HepG2 (cell line): Measurements from ENCODE around the gene FAM169A. TPM values are rescaled to one million over a fixed set of nuclear protein-coding genes. Genes with fewer than 3 reads are reported as not detected.
A peak's percentile ranks its signal among the peaks of the same experiment; 100 is the strongest.

Source experiments
- ATAC-seq: fragments of 200-7000 bp; cut with Tn5 transposase; 3 replicates; pipeline ENCODE4 v1.9.1; 2020; ENCODE audit warnings: mild to moderate bottlenecking, moderate library complexity
- BruUV-seq: library from RNA; stranded (reverse); fragments of 400-500 nt; replicated peaks from 2 replicates; lab custom pipeline; 2021; lab: Mats Ljungman, UMichigan
- CTCF ChIA-PET: fragments of 300-600 bp; formaldehyde crosslinking; extraction: SDS; loops from one replicate; lab custom pipeline; 2021; ENCODE audit warnings: low total read pairs, inconsistent platforms, low intra/inter-chr PET ratio; lab: Yijun Ruan, JAX
- POLR2A ChIA-PET: fragments of 350-600 bp; sonication (Branson Sonifier 250); formaldehyde crosslinking; loops from one replicate; lab custom pipeline; 2020; ENCODE audit warnings: antibody characterized with exemption, inconsistent platforms; lab: Yijun Ruan, JAX
- DNase-seq: peaks from one replicate; pipeline ENCODE4 v3.0.0-alpha.2; 2015; ENCODE audit warnings: low spot score
- FAIRE-seq: peaks from 3 replicates; lab custom pipeline; 2011; peaks lifted over from hg19 to GRCh38; lab: Jason Lieb, UNC
- H2AFZ ChIP-seq: one replicate; pipeline ENCODE4 v1.6.1; 2011; ENCODE audit warnings: low read length, inconsistent platforms
- H3K27ac ChIP-seq: fragments of 300-600 bp; 3 replicates; pipeline ENCODE4 v1.8.0; 2011; ENCODE audit warnings: mixed run types, mild to moderate bottlenecking, mixed read lengths, low read length, inconsistent platforms; ENCODE audit not compliant: insufficient read depth; ENCODE audit errors: extremely low read length
- H3K27me3 ChIP-seq, 2 experiments: fragments of 200-600 bp in 1 of 2; 2 replicates in 1 of 2; 3 replicates in 1 of 2; pipeline versions ENCODE4 v1.6.0 to v1.8.0; 2011; ENCODE audit warnings: low read length in 2 of 2, mild to moderate bottlenecking in 2 of 2, moderate library complexity in 2 of 2, inconsistent platforms in 1 of 2; ENCODE audit not compliant: insufficient read depth in 2 of 2, control insufficient read depth in 1 of 2
- H3K36me3 ChIP-seq, 2 experiments: fragments of 200-600 bp in 1 of 2; replicated peaks in 1 of 2; 2 replicates in 1 of 2; 3 replicates in 1 of 2; pipeline versions ENCODE4 v1.5.1 to v1.8.0; 2011; ENCODE audit warnings: low read length in 2 of 2, inconsistent platforms in 1 of 2; ENCODE audit not compliant: insufficient read depth in 2 of 2, control insufficient read depth in 1 of 2
- H3K4me1 ChIP-seq: 2 replicates; pipeline ENCODE4 v1.5.1; 2012; ENCODE audit warnings: low read length, inconsistent platforms; ENCODE audit not compliant: insufficient read depth
- H3K4me2 ChIP-seq: 2 replicates; pipeline ENCODE4 v1.6.0; 2011; ENCODE audit warnings: low read depth, low read length, inconsistent platforms
- H3K4me3 ChIP-seq, 3 experiments: fragments of 200-600 bp in 1 of 3; sonication (generic), shearing (Covaris generic) in 1 of 3; replicated peaks in 1 of 3; 2 replicates each; pipeline ENCODE4 v1.5.1; 2011 to 2016; ENCODE audit warnings: low read length in 3 of 3, inconsistent platforms in 2 of 3, low read depth in 2 of 3, mild to moderate bottlenecking in 2 of 3, control low read depth in 1 of 3, mixed read lengths in 1 of 3; ENCODE audit not compliant: insufficient read depth in 1 of 3
- H3K79me2 ChIP-seq: one replicate; pipeline ENCODE4 v1.6.1; 2011; ENCODE audit warnings: low read length, inconsistent platforms; ENCODE audit not compliant: insufficient read depth
- H3K9ac ChIP-seq: 2 replicates; pipeline ENCODE4 v1.6.0; 2011; ENCODE audit warnings: mild to moderate bottlenecking, low read depth, low read length, inconsistent platforms; ENCODE audit not compliant: insufficient read depth
- H3K9me3 ChIP-seq: 2 replicates; pipeline ENCODE4 v1.5.1; 2012; ENCODE audit warnings: mild to moderate bottlenecking, low read length
- H4K20me1 ChIP-seq: 2 replicates; pipeline ENCODE4 v1.6.0; 2011; ENCODE audit warnings: inconsistent platforms, mild to moderate bottlenecking, low read length, moderate library complexity; ENCODE audit not compliant: insufficient read depth
- ARID3A ChIP-seq: IDR thresholded peaks from 2 replicates; pipeline ENCODE4 v1.6.1; 2012; ENCODE audit warnings: low read depth, low read length, improper control_type of control experiment
- MIXL1 ChIP-seq: IDR thresholded peaks from 2 replicates; pipeline ENCODE4 v1.6.1; 2016
- PPARG ChIP-seq: conservative IDR thresholded peaks from 2 replicates; pipeline ENCODE4 v1.6.1; 2016; ENCODE audit warnings: missing biosample characterization, missing genetic modification reagents
- U2AF2 ChIP-seq: fragments of 200-400 bp; formaldehyde crosslinking; IDR thresholded peaks from 2 replicates; pipeline ENCODE4 v1.6.1; 2017; ENCODE audit warnings: low read depth, mild to moderate bottlenecking, low read length
- ZBTB49 ChIP-seq: sonication (generic); formaldehyde crosslinking; IDR thresholded peaks from 2 replicates; pipeline ENCODE4 v1.4.0; 2020; ENCODE audit warnings: missing genetic modification reagents, borderline replicate concordance
- ZNF18 ChIP-seq: sonication (generic); formaldehyde crosslinking; IDR thresholded peaks from 2 replicates; pipeline ENCODE4 v1.8.0; 2022; ENCODE audit warnings: mild to moderate bottlenecking, missing genetic modification reagents; ENCODE audit not compliant: insufficient replicate concordance
- WGBS: methylation state at CpG from one replicate; pipeline ENCODE4 v1.1.6; 2017; ENCODE audit warnings: low lambda C conversion rate; 5-methylcytosine and 5-hydroxymethylcytosine counted together
- in situ Hi-C: cut with HindIII; loops from 2 replicates; pipeline ENCODE4 v1.10.0; 2017; ENCODE audit warnings: low pct_unique_long_range_greater_than_20kb; ENCODE audit not compliant: extremely low pct_ligation_motif_present
- intact Hi-C: fragments of 100-400 bp; cut with micrococcal nuclease; formaldehyde crosslinking; loops from one replicate; pipeline ENCODE4 v1.10.0; 2022; ENCODE audit not compliant: unreplicated experiment
- polyA plus RNA-seq, 8 experiments: library from polyadenylated mRNA; depleted of rRNA in 3 of 8; stranded (reverse) in 7 of 8; unstranded in 1 of 8; fragments of >200 nt; fragmentation: Illumina TruSeq in 4 of 8; extraction: Trizol in 4 of 8; gene quantifications; 2 replicates each; pipeline versions ENCODE4 v1.2.1 to v1.2.3, GENCODE V29; 2011 to 2016; ENCODE audit warnings: low read depth in 4 of 8, missing spikeins in 1 of 8, mixed read lengths in 1 of 8; ENCODE audit not compliant: insufficient read depth in 1 of 8
- total RNA-seq, 5 experiments: library from RNA; depleted of rRNA; stranded (reverse); fragments of >200 nt; fragmentation: Illumina TruSeq; extraction: Trizol; gene quantifications; 2 replicates each; pipeline ENCODE4 v1.2.3, GENCODE V29; 2016; ENCODE audit warnings: low read depth in 1 of 5
- TF ChIP-seq, protein P1 (sequence below): sonication (generic); formaldehyde crosslinking; IDR thresholded peaks from 2 replicates; pipeline ENCODE4 v1.5.0; 2020; ENCODE audit warnings: mild to moderate bottlenecking, missing genetic modification reagents, moderate library complexity

FAM169A gene
- total and polyA plus RNA-seq, 2 of the 13 experiments (the other 11 are each of a cell fraction or from before 2014, with no cell fraction given): 21.1 to 110 TPM

- H2AFZ ChIP-seq: peak overlapping the region; percentile 51
- H3K27ac ChIP-seq: peak overlapping the region; percentile 64
- CTCF ChIA-PET: interaction anchor here (4.0 kb wide), 1 partner anchor 153 kb away, joined by 14 read pairs; no protein-coding TSS in a partner anchor
- peaks cover 49% of the 10 kb centered on the region for H3K79me2 ChIP-seq
- no peaks in the 10 kb centered on the region for H3K9me3 ChIP-seq
- WGBS: under 1% methylated on average over 8 of the region's 10 CpGs
- H3K9ac ChIP-seq: peak overlapping the region; percentile 83
- TF ChIP-seq MIXL1: no peak
- TF ChIP-seq U2AF2: no peak
- TF ChIP-seq PPARG: no peak
- TF ChIP-seq ZNF18 (CRISPR knock-in tag): peak; percentile 20
- TF ChIP-seq ZBTB49: no peak
- TF ChIP-seq, protein P1, sequence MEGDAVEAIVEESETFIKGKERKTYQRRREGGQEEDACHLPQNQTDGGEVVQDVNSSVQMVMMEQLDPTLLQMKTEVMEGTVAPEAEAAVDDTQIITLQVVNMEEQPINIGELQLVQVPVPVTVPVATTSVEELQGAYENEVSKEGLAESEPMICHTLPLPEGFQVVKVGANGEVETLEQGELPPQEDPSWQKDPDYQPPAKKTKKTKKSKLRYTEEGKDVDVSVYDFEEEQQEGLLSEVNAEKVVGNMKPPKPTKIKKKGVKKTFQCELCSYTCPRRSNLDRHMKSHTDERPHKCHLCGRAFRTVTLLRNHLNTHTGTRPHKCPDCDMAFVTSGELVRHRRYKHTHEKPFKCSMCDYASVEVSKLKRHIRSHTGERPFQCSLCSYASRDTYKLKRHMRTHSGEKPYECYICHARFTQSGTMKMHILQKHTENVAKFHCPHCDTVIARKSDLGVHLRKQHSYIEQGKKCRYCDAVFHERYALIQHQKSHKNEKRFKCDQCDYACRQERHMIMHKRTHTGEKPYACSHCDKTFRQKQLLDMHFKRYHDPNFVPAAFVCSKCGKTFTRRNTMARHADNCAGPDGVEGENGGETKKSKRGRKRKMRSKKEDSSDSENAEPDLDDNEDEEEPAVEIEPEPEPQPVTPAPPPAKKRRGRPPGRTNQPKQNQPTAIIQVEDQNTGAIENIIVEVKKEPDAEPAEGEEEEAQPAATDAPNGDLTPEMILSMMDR: peak; percentile 38
- TF ChIP-seq ARID3A: 0 out of 2 replicates have a peak, but pooled peaks have one; percentile 10
- DNase-seq (peak; percentile 19), FAIRE-seq (no peak), ATAC-seq (peak; percentile 20)
- intact Hi-C loops (loop anchor here (5.0 kb wide), 1 partner anchor 151 kb away; no protein-coding TSS in a partner anchor), in situ Hi-C loops (loop anchor here (5.0 kb wide), 1 partner anchor 151 kb away; no protein-coding TSS in a partner anchor)
- H4K20me1 ChIP-seq: no peaks in the 10 kb centered on the region
- BruUV-seq: TSS peak; percentile 59
- no peaks in the 10 kb centered on the region; a peak in 1 of 5 replicates for H3K27me3 ChIP-seq
- peaks cover 0 to 38% of the 10 kb centered on the region in 2 experiments; a peak in 3 of 5 replicates for H3K36me3 ChIP-seq
- POLR2A ChIA-PET: interaction anchor here (0.9 to 1.5 kb wide), 4 partner anchors 9 to 188 kb away, joined by 3 to 8 read pairs (median 4); no protein-coding TSS in a partner anchor
- H3K4me2 ChIP-seq: peak overlapping the region; percentile 89
- H3K4me1 ChIP-seq: peaks cover 27% of the 10 kb centered on the region
- peak overlapping the region; percentile 87 to 94 (median 93) for H3K4me3 ChIP-seq
Measured at GRCh38 chr5:74766418-74766848, 99.8 kb downstream of the FAM169A start.
